ENCODE data around the gene STXBP2.

STXBP2 gene

GRCh38 chr19:7681340-7682174 lies 44.6 kb downstream of the STXBP2 start:
- DNase-seq = no peak

GRCh38 chr19:7682175-7682855 lies 45.4 kb downstream of the STXBP2 start:
- DNase-seq = no peak

- DNase-seq = peak; percentile 6
Observed at GRCh38 chr19:7685546-7686445, 48.9 kb downstream of the STXBP2 start.

- no peak for DNase-seq
Observed at GRCh38 chr19:7687177-7687576, 50.3 kb downstream of the STXBP2 start.

- no peak for DNase-seq
Observed at GRCh38 chr19:7689165-7689564, 52.3 kb downstream of the STXBP2 start.

GRCh38 chr19:7690779-7691258 lies 53.9 kb downstream of the STXBP2 start:
- DNase-seq = no peak

GRCh38 chr19:7691497-7691896 lies 54.6 kb downstream of the STXBP2 start:
- DNase-seq = no peak

- DNase-seq = no peak
Observed at GRCh38 chr19:7692417-7693088, 55.6 kb downstream of the STXBP2 start.

GRCh38 chr19:7694499-7694898 lies 57.6 kb downstream of the STXBP2 start:
- DNase-seq = no peak

Measured in NCI-H146 (cell line).